SJCRH30 (cell line): ENCODE data around the gene DLL1. TPM values are rescaled to one million over a fixed set of nuclear protein-coding genes. Genes with fewer than 3 reads are reported as not detected.

ENCODE experiments used
- DNase-seq, 2 experiments: peaks; one replicate each; pipeline ENCODE4 v3.0.0-alpha.2; 2015 to 2020
- H3K27ac ChIP-seq: fragments of 250-450 bp; sonication (Bioruptor Pico); 2 replicates; pipeline ENCODE4 v1.5.1; 2020; ENCODE audit warnings: mild to moderate bottlenecking, moderate library complexity
- H3K27me3 ChIP-seq: fragments of 250-450 bp; sonication (Bioruptor Pico); 2 replicates; pipeline ENCODE4 v1.5.1; 2020; ENCODE audit warnings: mild to moderate bottlenecking, moderate library complexity
- H3K36me3 ChIP-seq: fragments of 250-450 bp; sonication (Bioruptor Pico); 2 replicates; pipeline ENCODE4 v1.5.1; 2020; ENCODE audit warnings: mild to moderate bottlenecking, moderate library complexity
- H3K4me1 ChIP-seq: fragments of 250-450 bp; sonication (Bioruptor Pico); 2 replicates; pipeline ENCODE4 v1.5.1; 2020; ENCODE audit warnings: mild to moderate bottlenecking, moderate library complexity
- H3K4me3 ChIP-seq: fragments of 250-450 bp; sonication (Bioruptor Pico); 2 replicates; pipeline ENCODE4 v1.5.1; 2020; ENCODE audit warnings: mild to moderate bottlenecking, moderate library complexity
- H3K9me3 ChIP-seq: fragments of 250-450 bp; sonication (Bioruptor Pico); replicated peaks from 2 replicates; pipeline ENCODE4 v1.5.1; 2020; ENCODE audit warnings: mild to moderate bottlenecking, moderate library complexity
- total RNA-seq: library from RNA; depleted of rRNA; stranded (reverse); fragments of >200 nt; shearing (Covaris generic); gene quantifications from 2 replicates; pipeline ENCODE4 v1.2.3, GENCODE V29; 2014

DLL1 gene
- total RNA-seq, 1 experiment from 2014 or later = 12.6 TPM

GRCh38 chr6:170260686-170261085 lies 30.2 kb downstream of the DLL1 start:
- no peaks in the 10 kb centered on the region for H3K9me3 ChIP-seq
- H3K4me1 ChIP-seq = peaks cover 17% of the 10 kb centered on the region
- no peak overlapping the region for H3K4me3 ChIP-seq
- DNase-seq = no peak
- no peak overlapping the region for H3K27ac ChIP-seq
- no peaks in the 10 kb centered on the region for H3K27me3 ChIP-seq
- no peaks in the 10 kb centered on the region for H3K36me3 ChIP-seq

- H3K27me3 ChIP-seq = no peaks in the 10 kb centered on the region
- H3K9me3 ChIP-seq = no peaks in the 10 kb centered on the region
- peaks cover 12% of the 10 kb centered on the region for H3K4me1 ChIP-seq
- DNase-seq = no peak
- no peak overlapping the region for H3K27ac ChIP-seq
- no peak overlapping the region for H3K4me3 ChIP-seq
- no peaks in the 10 kb centered on the region for H3K36me3 ChIP-seq
Measured at GRCh38 chr6:170259278-170259677, 31.6 kb downstream of the DLL1 start.

- H3K4me1 ChIP-seq = peaks cover 11% of the 10 kb centered on the region
- H3K27ac ChIP-seq = no peak overlapping the region
- H3K27me3 ChIP-seq = no peaks in the 10 kb centered on the region
- H3K36me3 ChIP-seq = no peaks in the 10 kb centered on the region
- DNase-seq = no peak
- H3K9me3 ChIP-seq = no peaks in the 10 kb centered on the region
- H3K4me3 ChIP-seq = no peak overlapping the region
Measured at GRCh38 chr6:170258407-170258806, 32.5 kb downstream of the DLL1 start.

GRCh38 chr6:170257376-170257775 lies 33.5 kb downstream of the DLL1 start:
- DNase-seq = peak; percentile 62 to 72
- Histone ChIP-seq H3K4me1 (peaks cover 17% of the 10 kb centered on the region), H3K4me3 (no peak overlapping the region)

GRCh38 chr6:170256641-170257040 lies 34.2 kb downstream of the DLL1 start:
- Histone ChIP-seq H3K4me1 (peaks cover 23% of the 10 kb centered on the region), H3K9me3 (no peaks in the 10 kb centered on the region), H3K27me3 (no peaks in the 10 kb centered on the region), H3K36me3 (no peaks in the 10 kb centered on the region), H3K4me3 (no peak overlapping the region), H3K27ac (peak overlapping the region; percentile 17)
- no peak for DNase-seq

More at GRCh38 chr6:170257376-170257775, 33.5 kb downstream of the DLL1 start:
- H3K27me3 ChIP-seq = no peaks in the 10 kb centered on the region
- no peaks in the 10 kb centered on the region for H3K36me3 ChIP-seq
- peak overlapping the region; percentile 17 for H3K27ac ChIP-seq
- no peaks in the 10 kb centered on the region for H3K9me3 ChIP-seq

- DNase-seq = no peak
- no peaks in the 10 kb centered on the region for H3K9me3 ChIP-seq
- H3K27me3 ChIP-seq = no peaks in the 10 kb centered on the region
- no peak overlapping the region for H3K27ac ChIP-seq
- no peak overlapping the region for H3K4me3 ChIP-seq
- peaks cover 33% of the 10 kb centered on the region for H3K4me1 ChIP-seq
- H3K36me3 ChIP-seq = no peaks in the 10 kb centered on the region
Measured at GRCh38 chr6:170255426-170256125, 35.3 kb downstream of the DLL1 start.

- no peaks in the 10 kb centered on the region for H3K27me3 ChIP-seq
- H3K4me1 ChIP-seq = peaks cover 41% of the 10 kb centered on the region
- H3K9me3 ChIP-seq = no peaks in the 10 kb centered on the region
- no peaks in the 10 kb centered on the region for H3K36me3 ChIP-seq
- no peak overlapping the region for H3K4me3 ChIP-seq
- H3K27ac ChIP-seq = no peak overlapping the region
- DNase-seq = no peak
Measured at GRCh38 chr6:170254315-170255213, 36.3 kb downstream of the DLL1 start.

GRCh38 chr6:170253910-170254269 lies 37.0 kb downstream of the DLL1 start:
- H3K27me3 ChIP-seq = no peaks in the 10 kb centered on the region
- H3K27ac ChIP-seq = no peak overlapping the region
- no peaks in the 10 kb centered on the region for H3K9me3 ChIP-seq
- no peak for DNase-seq
- H3K36me3 ChIP-seq = no peaks in the 10 kb centered on the region
- H3K4me1 ChIP-seq = peaks cover 42% of the 10 kb centered on the region
- H3K4me3 ChIP-seq = no peak overlapping the region

GRCh38 chr6:170253226-170253909 lies 37.5 kb downstream of the DLL1 start:
- DNase-seq = no peak
- Histone ChIP-seq H3K27ac (no peak overlapping the region), H3K4me3 (no peak overlapping the region), H3K9me3 (no peaks in the 10 kb centered on the region), H3K4me1 (peaks cover 42% of the 10 kb centered on the region), H3K27me3 (no peaks in the 10 kb centered on the region), H3K36me3 (no peaks in the 10 kb centered on the region)

- no peaks in the 10 kb centered on the region for H3K27me3 ChIP-seq
- 0 out of 2 replicates have a peak overlapping the region, but pooled peaks have one; percentile 0 for H3K27ac ChIP-seq
- H3K36me3 ChIP-seq = no peaks in the 10 kb centered on the region
- peaks cover 34% of the 10 kb centered on the region for H3K4me1 ChIP-seq
- peak in 1 of 2 experiments; percentile 43 for DNase-seq
- no peak overlapping the region for H3K4me3 ChIP-seq
- H3K9me3 ChIP-seq = no peaks in the 10 kb centered on the region
Measured at GRCh38 chr6:170251776-170252571, 38.9 kb downstream of the DLL1 start.

GRCh38 chr6:170250981-170251775 lies 39.7 kb downstream of the DLL1 start:
- DNase-seq = no peak
- H3K4me1 ChIP-seq = peaks cover 33% of the 10 kb centered on the region
- no peaks in the 10 kb centered on the region for H3K9me3 ChIP-seq
- no peaks in the 10 kb centered on the region for H3K27me3 ChIP-seq
- H3K36me3 ChIP-seq = no peaks in the 10 kb centered on the region
- no peak overlapping the region for H3K4me3 ChIP-seq
- H3K27ac ChIP-seq = peak overlapping the region; percentile 58

GRCh38 chr6:170250455-170250854 lies 40.4 kb downstream of the DLL1 start:
- no peaks in the 10 kb centered on the region for H3K9me3 ChIP-seq
- peak overlapping the region; percentile 58 for H3K27ac ChIP-seq
- DNase-seq = peak; percentile 75
- H3K36me3 ChIP-seq = no peaks in the 10 kb centered on the region
- H3K27me3 ChIP-seq = no peaks in the 10 kb centered on the region
- peaks cover 37% of the 10 kb centered on the region for H3K4me1 ChIP-seq
- no peak overlapping the region for H3K4me3 ChIP-seq

- Histone ChIP-seq H3K27me3 (no peaks in the 10 kb centered on the region), H3K36me3 (no peaks in the 10 kb centered on the region), H3K27ac (peak overlapping the region; percentile 58), H3K4me1 (peaks cover 41% of the 10 kb centered on the region), H3K9me3 (no peaks in the 10 kb centered on the region), H3K4me3 (no peak overlapping the region)
- DNase-seq = no peak
Measured at GRCh38 chr6:170249817-170250216, 41.1 kb downstream of the DLL1 start.
